IMR-90 (cell line): ENCODE measurements around the gene CCK. TPM values are rescaled to one million over a fixed set of nuclear protein-coding genes. Genes with fewer than 3 reads are reported as not detected.

Experiments used
- ATAC-seq: fragments of 200-7000 bp; cut with Tn5 transposase; 2 replicates; pipeline ENCODE4 v1.9.1; 2020; ENCODE audit warnings: low read depth, mild to moderate bottlenecking, moderate library complexity
- BruUV-seq: library from RNA; stranded (reverse); fragments of 400-500 nt; replicated peaks from 2 replicates; lab custom pipeline; 2021; lab: Mats Ljungman, UMichigan
- CTCF ChIA-PET: fragments of 300-600 bp; formaldehyde crosslinking; extraction: SDS; loops from one replicate; lab custom pipeline; 2021; ENCODE audit warnings: antibody characterized with exemption; lab: Yijun Ruan, JAX
- POLR2A ChIA-PET: fragments of 300-600 bp; sonication (Branson Sonifier 250); formaldehyde crosslinking; loops from one replicate; lab custom pipeline; 2022; ENCODE audit warnings: antibody characterized with exemption; ENCODE audit not compliant: unreplicated experiment; lab: Charles Lee
- DNase-seq: peaks from one replicate; pipeline ENCODE4 v3.0.0; 2013
- H2AFZ ChIP-seq: replicated peaks from 2 replicates; pipeline ENCODE3; 2013; ENCODE audit warnings: low read length, mild to moderate bottlenecking; ENCODE audit not compliant: poor library complexity
- H2AK5ac ChIP-seq: 2 replicates; pipeline ENCODE4 v1.6.1; 2013; ENCODE audit warnings: low read depth, low read length, inconsistent platforms
- H2AK9ac ChIP-seq: replicated peaks from 2 replicates; pipeline ENCODE3; 2013; ENCODE audit warnings: mild to moderate bottlenecking, low read depth, low read length, moderate library complexity; ENCODE audit not compliant: poor library complexity
- H2BK120ac ChIP-seq: 2 replicates; pipeline ENCODE4 v1.6.1; 2013; ENCODE audit warnings: low read depth, low read length, inconsistent platforms
- H2BK15ac ChIP-seq: 3 replicates; pipeline ENCODE4 v1.6.1; 2013; ENCODE audit warnings: low read depth, low read length, inconsistent platforms
- H2BK20ac ChIP-seq: 2 replicates; pipeline ENCODE4 v1.6.1; 2013; ENCODE audit warnings: low read depth, mild to moderate bottlenecking, inconsistent platforms, low read length, moderate library complexity
- H2BK5ac ChIP-seq: 2 replicates; pipeline ENCODE4 v1.6.1; 2013; ENCODE audit warnings: mild to moderate bottlenecking, low read depth, low read length, inconsistent platforms; ENCODE audit not compliant: poor library complexity, severe bottlenecking
- H3K14ac ChIP-seq: replicated peaks from 2 replicates; pipeline ENCODE4 v1.6.1; 2013; ENCODE audit warnings: low read depth, low read length, inconsistent platforms
- H3K18ac ChIP-seq: 2 replicates; pipeline ENCODE4 v1.6.1; 2013; ENCODE audit warnings: low read depth, low read length, control low read depth
- H3K23ac ChIP-seq: 2 replicates; pipeline ENCODE4 v1.6.1; 2013; ENCODE audit warnings: low read depth, low read length, inconsistent platforms
- H3K27ac ChIP-seq: 2 replicates; pipeline ENCODE4 v1.5.1; 2013; ENCODE audit warnings: mild to moderate bottlenecking, control low read depth, low read length; ENCODE audit not compliant: insufficient read depth
- H3K27me3 ChIP-seq: 2 replicates; pipeline ENCODE4 v1.6.1; 2013; ENCODE audit warnings: low read length; ENCODE audit not compliant: control insufficient read depth, insufficient read depth
- H3K36me3 ChIP-seq: 2 replicates; pipeline ENCODE4 v1.6.1; 2013; ENCODE audit warnings: low read length, mixed read lengths; ENCODE audit not compliant: control insufficient read depth, insufficient read depth
- H3K4ac ChIP-seq: 2 replicates; pipeline ENCODE4 v1.6.1; 2013; ENCODE audit warnings: low read depth, low read length, inconsistent platforms
- H3K4me1 ChIP-seq: 2 replicates; pipeline ENCODE4 v1.6.1; 2013; ENCODE audit warnings: low read length, mixed read lengths; ENCODE audit not compliant: control insufficient read depth, insufficient read depth
- H3K4me2 ChIP-seq: 2 replicates; pipeline ENCODE4 v1.6.1; 2013; ENCODE audit warnings: low read depth, mild to moderate bottlenecking, control low read depth, low read length, moderate library complexity
- H3K4me3 ChIP-seq: 2 replicates; pipeline ENCODE4 v1.5.1; 2013; ENCODE audit warnings: low read depth, mild to moderate bottlenecking, control low read depth, low read length, moderate library complexity; ENCODE audit not compliant: insufficient read depth
- H3K56ac ChIP-seq: 2 replicates; pipeline ENCODE4 v1.6.1; 2013; ENCODE audit warnings: low read length, inconsistent platforms; ENCODE audit not compliant: insufficient read depth; ENCODE audit errors: extremely low read depth
- H3K79me1 ChIP-seq, 2 experiments: 2 replicates each; pipeline ENCODE4 v1.6.1; 2013; ENCODE audit warnings: low read length in 2 of 2, inconsistent platforms in 1 of 2, low read depth in 1 of 2
- H3K9ac ChIP-seq: 2 replicates; pipeline ENCODE4 v1.6.1; 2013; ENCODE audit warnings: low read depth, low read length, control low read depth
- H3K9me1 ChIP-seq: 2 replicates; pipeline ENCODE4 v1.6.1; 2013; ENCODE audit warnings: low read length, inconsistent platforms; ENCODE audit not compliant: insufficient read depth
- H3K9me3 ChIP-seq: 2 replicates; pipeline ENCODE4 v1.6.1; 2013; ENCODE audit warnings: low read length; ENCODE audit not compliant: control insufficient read depth, insufficient read depth
- H4K20me1 ChIP-seq: 2 replicates; pipeline ENCODE4 v1.6.1; 2013; ENCODE audit warnings: low read length, inconsistent platforms; ENCODE audit not compliant: insufficient read depth
- H4K5ac ChIP-seq: 2 replicates; pipeline ENCODE4 v1.6.1; 2013; ENCODE audit warnings: mild to moderate bottlenecking, low read depth, low read length, control low read depth
- H4K8ac ChIP-seq, 2 experiments: 2 replicates each; pipeline ENCODE4 v1.6.1; 2013; ENCODE audit warnings: low read depth in 2 of 2, low read length in 2 of 2, control low read depth in 1 of 2, inconsistent platforms in 1 of 2
- H4K91ac ChIP-seq: 2 replicates; pipeline ENCODE4 v1.6.1; 2013; ENCODE audit warnings: low read depth, low read length, inconsistent platforms; ENCODE audit not compliant: insufficient read depth
- BHLHE40 ChIP-seq: fragments of 150-350 bp; IDR thresholded peaks from 2 replicates; pipeline ENCODE4 v1.6.1; 2016; ENCODE audit warnings: mild to moderate bottlenecking, low read depth, low read length
- CEBPB ChIP-seq: IDR thresholded peaks from 2 replicates; pipeline ENCODE4 v1.6.1; 2012; ENCODE audit warnings: low read depth, low read length, improper control_type of control experiment
- CHD1 ChIP-seq: IDR thresholded peaks from 2 replicates; pipeline ENCODE4 v1.6.1; 2012; ENCODE audit warnings: low read depth, low read length, improper control_type of control experiment
- CTCF ChIP-seq: conservative IDR thresholded peaks from 2 replicates; pipeline ENCODE4 v1.5.1; 2012; ENCODE audit warnings: mild to moderate bottlenecking, low read depth, low read length, improper control_type of control experiment
- ELK1 ChIP-seq: fragments of 150-350 bp; IDR thresholded peaks from 2 replicates; pipeline ENCODE4 v1.6.1; 2016; ENCODE audit warnings: low read depth, mild to moderate bottlenecking, low read length, moderate library complexity, borderline replicate concordance
- FOS ChIP-seq: fragments of 150-350 bp; IDR thresholded peaks from 2 replicates; pipeline ENCODE4 v1.6.1; 2016; ENCODE audit warnings: low read depth, low read length
- MAFK ChIP-seq: IDR thresholded peaks from 2 replicates; pipeline ENCODE4 v1.6.1; 2012; ENCODE audit warnings: low read depth, low read length, improper control_type of control experiment
- MAZ ChIP-seq: IDR thresholded peaks from 2 replicates; pipeline ENCODE4 v1.6.1; 2012; ENCODE audit warnings: low read depth, mild to moderate bottlenecking, low read length, improper control_type of control experiment, moderate library complexity, borderline replicate concordance
- MXI1 ChIP-seq: IDR thresholded peaks from 2 replicates; pipeline ENCODE4 v1.6.1; 2012; ENCODE audit warnings: low read depth, mild to moderate bottlenecking, low read length, moderate library complexity, borderline replicate concordance
- NFE2L2 ChIP-seq: fragments of 150-350 bp; IDR thresholded peaks from 2 replicates; pipeline ENCODE4 v1.6.1; 2016; ENCODE audit warnings: low read depth, mild to moderate bottlenecking, low read length
- POLR2A ChIP-seq: IDR thresholded peaks from 2 replicates; pipeline ENCODE4 v1.6.1; 2012; ENCODE audit warnings: mild to moderate bottlenecking, low read depth, low read length
- RAD21 ChIP-seq: IDR thresholded peaks from 2 replicates; pipeline ENCODE4 v1.6.1; 2012; ENCODE audit warnings: low read length, improper control_type of control experiment
- RCOR1 ChIP-seq: IDR thresholded peaks from 2 replicates; pipeline ENCODE4 v1.6.1; 2012; ENCODE audit warnings: mild to moderate bottlenecking, low read length, improper control_type of control experiment; ENCODE audit not compliant: insufficient replicate concordance
- RFX5 ChIP-seq: IDR thresholded peaks from 2 replicates; pipeline ENCODE4 v1.8.0; 2012; ENCODE audit warnings: low read depth, mild to moderate bottlenecking, low read length, moderate library complexity
- SMC3 ChIP-seq: fragments of 150-350 bp; IDR thresholded peaks from 2 replicates; pipeline ENCODE4 v1.6.1; 2016; ENCODE audit warnings: low read depth, mild to moderate bottlenecking, antibody characterized with exemption, low read length, moderate library complexity
- USF2 ChIP-seq: fragments of 150-350 bp; IDR thresholded peaks from 2 replicates; pipeline ENCODE4 v1.6.1; 2017; ENCODE audit warnings: mild to moderate bottlenecking, antibody characterized with exemption, low read length, low read depth
- WGBS, 2 experiments: methylation state at CpG; one replicate each; pipeline versions ENCODE4 v1.1.5 to v1.1.7; 2013; ENCODE audit warnings: missing lambda C conversion rate in 2 of 2; ENCODE audit not compliant: insufficient read length in 1 of 2; ENCODE audit errors: extremely low coverage in 2 of 2; 5-methylcytosine and 5-hydroxymethylcytosine counted together
- dilution Hi-C: fragments of 300-500 bp; cut with HindIII; formaldehyde crosslinking; loops from one replicate; pipeline ENCODE4 v1.14.3; 2018; ENCODE audit warnings: low sequenced_read_pairs; ENCODE audit not compliant: unreplicated experiment
- in situ Hi-C: fragments of 300-500 bp; cut with MboI; formaldehyde crosslinking; loops from 3 replicates; pipeline ENCODE4 v1.14.3; 2019; ENCODE audit warnings: low sequenced_read_pairs, inconsistent platforms, mixed read lengths
- intact Hi-C: fragments of 100-400 bp; cut with micrococcal nuclease; formaldehyde crosslinking; loops from 2 replicates; pipeline ENCODE4 v1.10.0; 2022
- polyA plus RNA-seq, 3 experiments: library from polyadenylated mRNA; depleted of rRNA; stranded (reverse); fragments of >200 nt; gene quantifications; 2 replicates each; pipeline ENCODE4 v1.2.3, GENCODE V29; 2012; ENCODE audit warnings: low replicate concordance in 1 of 3
- total RNA-seq: library from RNA; depleted of rRNA; stranded (reverse); fragments of >200 nt; gene quantifications from 2 replicates; pipeline ENCODE4 v1.2.3, GENCODE V29; 2012

Gene CCK
- total and polyA plus RNA-seq, 2 of the 4 experiments (the other 2 are of a cell fraction): 0.43 TPM; not detected in 1

- no TSS peak for BruUV-seq
- dilution Hi-C loops: no loop called here
- no peak overlapping the region for H3K27ac ChIP-seq
- no peak for ATAC-seq
- TF ChIP-seq ELK1 (no peak), USF2 (no peak), MAFK (no peak), MXI1 (no peak), RAD21 (no peak), CTCF (no peak), NFE2L2 (no peak), RCOR1 (no peak), CEBPB (no peak), MAZ (no peak), CHD1 (no peak), POLR2A (no peak), BHLHE40 (no peak), SMC3 (no peak), FOS (no peak), RFX5 (no peak)
- no CpG with 5 or more reads among the region's 9 CpGs for WGBS, 2 experiments
- H4K8ac ChIP-seq: no peak overlapping the region
- ChIA-PET POLR2A (no interaction called here), CTCF (interaction anchor here (0.6 to 1.6 kb wide), 4 partner anchors 23 to 328 kb away, joined by 3 to 5 read pairs (median 4); no protein-coding TSS in a partner anchor)
- peaks cover 17% of the 10 kb centered on the region for H3K9me1 ChIP-seq
- no peaks in the 10 kb centered on the region for H4K20me1 ChIP-seq
- H3K4me2 ChIP-seq: no peak overlapping the region
- peaks cover 6% of the 10 kb centered on the region for H3K4me1 ChIP-seq
- H3K18ac ChIP-seq: no peak overlapping the region
- no peak overlapping the region for H4K91ac ChIP-seq
- no peak overlapping the region for H3K23ac ChIP-seq
- H3K36me3 ChIP-seq: peaks cover 18% of the 10 kb centered on the region
- no peak overlapping the region for H2BK15ac ChIP-seq
- H3K9me3 ChIP-seq: no peaks in the 10 kb centered on the region
- no peak overlapping the region for H2BK5ac ChIP-seq
- no peak for DNase-seq
- H2AK5ac ChIP-seq: 0 out of 2 replicates have a peak overlapping the region, but pooled peaks have one; percentile 30
- no peak overlapping the region for H3K14ac ChIP-seq
- H2BK20ac ChIP-seq: no peak overlapping the region
- no peak overlapping the region for H3K9ac ChIP-seq
- no peak overlapping the region for H2AK9ac ChIP-seq
- H3K27me3 ChIP-seq: no peaks in the 10 kb centered on the region
- no peak overlapping the region for H3K56ac ChIP-seq
- in situ Hi-C loops: loop anchor here (10.0 kb wide), 1 partner anchor 221 kb away; no protein-coding TSS in a partner anchor
- H4K5ac ChIP-seq: no peak overlapping the region
- H2BK120ac ChIP-seq: no peak overlapping the region
- no peak overlapping the region for H3K4me3 ChIP-seq
- intact Hi-C loops: no loop called here
- H3K4ac ChIP-seq: no peak overlapping the region
- H3K79me1 ChIP-seq: no peaks in the 10 kb centered on the region
- no peak overlapping the region for H2AFZ ChIP-seq
Observed at GRCh38 chr3:42224178-42224577, 41.8 kb downstream of the CCK start.
